Activated naive CD4-positive, alpha-beta T cell treated with anti-CD3 and anti-CD28 coated beads for 36 hours (primary cell): ENCODE data around the gene DROSHA. TPM values are rescaled to one million over a fixed set of nuclear protein-coding genes. Genes with fewer than 3 reads are reported as not detected.

Source experiments
- CTCF ChIA-PET: fragments of 350-600 bp; sonication (Branson Sonifier 250); formaldehyde crosslinking; loops from one replicate; lab custom pipeline; 2021; ENCODE audit warnings: antibody characterized with exemption; lab: Charles Lee
- DNase-seq: peaks from one replicate; pipeline ENCODE4 v3.0.0-alpha.2; 2020
- H3K27ac Mint-ChIP-seq: one replicate; pipeline ENCODE4 v1.8.0; 2021; ENCODE audit warnings: mild to moderate bottlenecking, mixed read lengths
- H3K27me3 Mint-ChIP-seq: one replicate; pipeline ENCODE4 v1.8.0; 2021; ENCODE audit warnings: low read depth, mixed read lengths
- H3K36me3 Mint-ChIP-seq: one replicate; pipeline ENCODE4 v1.8.0; 2021; ENCODE audit warnings: low read depth, mixed read lengths
- H3K4me1 Mint-ChIP-seq: one replicate; pipeline ENCODE4 v1.8.0; 2021; ENCODE audit warnings: low read depth, mixed read lengths
- H3K4me3 Mint-ChIP-seq: one replicate; pipeline ENCODE4 v1.8.0; 2021; ENCODE audit warnings: mild to moderate bottlenecking, moderate library complexity, mixed read lengths
- H3K9me3 Mint-ChIP-seq: one replicate; pipeline ENCODE4 v1.8.0; 2021; ENCODE audit warnings: mixed read lengths
- intact Hi-C: fragments of 100-400 bp; cut with micrococcal nuclease; formaldehyde crosslinking; loops from one replicate; pipeline ENCODE4 v1.15.1; 2023
- total RNA-seq, 2 experiments: library from RNA; stranded (reverse); gene quantifications; one replicate each; pipeline ENCODE4 v1.2.3, GENCODE V29; 2021

Gene DROSHA
- total RNA-seq, 2 experiments from 2014 or later: 60.7 to 60.9 TPM

GRCh38 chr5:31477971-31478370 lies 53.9 kb downstream of the DROSHA start:
- H3K36me3 Mint-ChIP-seq: peaks cover 38% of the 10 kb centered on the region

GRCh38 chr5:31477516-31477915 lies 54.4 kb downstream of the DROSHA start:
- Mint-ChIP-seq H3K9me3 (no peaks in the 10 kb centered on the region), H3K4me1 (no peaks in the 10 kb centered on the region), H3K27me3 (no peaks in the 10 kb centered on the region), H3K36me3 (peaks cover 39% of the 10 kb centered on the region), H3K27ac (no peak overlapping the region), H3K4me3 (no peak overlapping the region)
- CTCF ChIA-PET: no interaction called here
- no peak for DNase-seq
- intact Hi-C loops: no loop called here

More at GRCh38 chr5:31477971-31478370, 53.9 kb downstream of the DROSHA start:
- intact Hi-C loops: no loop called here
- H3K27ac Mint-ChIP-seq: no peak overlapping the region
- H3K9me3 Mint-ChIP-seq: no peaks in the 10 kb centered on the region
- no peak overlapping the region for H3K4me3 Mint-ChIP-seq
- H3K27me3 Mint-ChIP-seq: no peaks in the 10 kb centered on the region
- no peaks in the 10 kb centered on the region for H3K4me1 Mint-ChIP-seq
- no peak for DNase-seq
- CTCF ChIA-PET: no interaction called here

- intact Hi-C loops: no loop called here
- no peak overlapping the region for H3K27ac Mint-ChIP-seq
- no peak overlapping the region for H3K4me3 Mint-ChIP-seq
- no peaks in the 10 kb centered on the region for H3K4me1 Mint-ChIP-seq
- CTCF ChIA-PET: no interaction called here
- no peaks in the 10 kb centered on the region for H3K27me3 Mint-ChIP-seq
- peaks cover 37% of the 10 kb centered on the region for H3K36me3 Mint-ChIP-seq
- no peaks in the 10 kb centered on the region for H3K9me3 Mint-ChIP-seq
- no peak for DNase-seq
These were observed 55.2 kb downstream of the DROSHA start for GRCh38 chr5:31476738-31477141.

- Mint-ChIP-seq H3K9me3 (no peaks in the 10 kb centered on the region), H3K36me3 (peaks cover 51% of the 10 kb centered on the region), H3K4me3 (no peak overlapping the region), H3K27me3 (no peaks in the 10 kb centered on the region), H3K27ac (no peak overlapping the region), H3K4me1 (no peaks in the 10 kb centered on the region)
- CTCF ChIA-PET: no interaction called here
- intact Hi-C loops: no loop called here
- DNase-seq: no peak
These were observed 60.0 kb downstream of the DROSHA start for GRCh38 chr5:31471916-31472315.

GRCh38 chr5:31471040-31471439 lies 60.9 kb downstream of the DROSHA start:
- H3K4me3 Mint-ChIP-seq: no peak overlapping the region
- intact Hi-C loops: no loop called here
- no peaks in the 10 kb centered on the region for H3K4me1 Mint-ChIP-seq
- DNase-seq: no peak
- H3K27me3 Mint-ChIP-seq: no peaks in the 10 kb centered on the region
- no peak overlapping the region for H3K27ac Mint-ChIP-seq
- H3K9me3 Mint-ChIP-seq: no peaks in the 10 kb centered on the region
- CTCF ChIA-PET: no interaction called here
- H3K36me3 Mint-ChIP-seq: peaks cover 53% of the 10 kb centered on the region

GRCh38 chr5:31470608-31471007 lies 61.3 kb downstream of the DROSHA start:
- intact Hi-C loops: no loop called here
- no peak overlapping the region for H3K27ac Mint-ChIP-seq
- no peaks in the 10 kb centered on the region for H3K4me1 Mint-ChIP-seq
- CTCF ChIA-PET: no interaction called here
- no peak for DNase-seq
- H3K4me3 Mint-ChIP-seq: no peak overlapping the region
- no peaks in the 10 kb centered on the region for H3K27me3 Mint-ChIP-seq
- peaks cover 1% of the 10 kb centered on the region for H3K9me3 Mint-ChIP-seq
- H3K36me3 Mint-ChIP-seq: peaks cover 54% of the 10 kb centered on the region

- Mint-ChIP-seq H3K27me3 (no peaks in the 10 kb centered on the region), H3K4me3 (no peak overlapping the region), H3K9me3 (peaks cover 5% of the 10 kb centered on the region), H3K4me1 (no peaks in the 10 kb centered on the region), H3K36me3 (peaks cover 57% of the 10 kb centered on the region), H3K27ac (no peak overlapping the region)
- no peak for DNase-seq
- intact Hi-C loops: no loop called here
- CTCF ChIA-PET: no interaction called here
These were observed 62.0 kb downstream of the DROSHA start for GRCh38 chr5:31469886-31470285.

- no peaks in the 10 kb centered on the region for H3K27me3 Mint-ChIP-seq
- CTCF ChIA-PET: no interaction called here
- intact Hi-C loops: no loop called here
- H3K27ac Mint-ChIP-seq: no peak overlapping the region
- no peak for DNase-seq
- H3K9me3 Mint-ChIP-seq: peaks cover 6% of the 10 kb centered on the region
- no peaks in the 10 kb centered on the region for H3K4me1 Mint-ChIP-seq
- H3K4me3 Mint-ChIP-seq: no peak overlapping the region
- peaks cover 61% of the 10 kb centered on the region for H3K36me3 Mint-ChIP-seq
These were observed 62.4 kb downstream of the DROSHA start for GRCh38 chr5:31469466-31469865.

GRCh38 chr5:31465291-31465690 lies 66.6 kb downstream of the DROSHA start:
- H3K9me3 Mint-ChIP-seq: peaks cover 20% of the 10 kb centered on the region
- H3K36me3 Mint-ChIP-seq: peaks cover 85% of the 10 kb centered on the region
- H3K27ac Mint-ChIP-seq: no peak overlapping the region
- intact Hi-C loops: no loop called here
- CTCF ChIA-PET: no interaction called here
- no peaks in the 10 kb centered on the region for H3K27me3 Mint-ChIP-seq
- DNase-seq: no peak
- H3K4me1 Mint-ChIP-seq: no peaks in the 10 kb centered on the region
- H3K4me3 Mint-ChIP-seq: no peak overlapping the region

GRCh38 chr5:31464081-31464480 lies 67.8 kb downstream of the DROSHA start:
- CTCF ChIA-PET: no interaction called here
- no peaks in the 10 kb centered on the region for H3K27me3 Mint-ChIP-seq
- peaks cover 27% of the 10 kb centered on the region for H3K9me3 Mint-ChIP-seq
- no peak overlapping the region for H3K4me3 Mint-ChIP-seq
- DNase-seq: no peak
- H3K27ac Mint-ChIP-seq: no peak overlapping the region
- no peaks in the 10 kb centered on the region for H3K4me1 Mint-ChIP-seq
- intact Hi-C loops: no loop called here
- H3K36me3 Mint-ChIP-seq: peaks cover 87% of the 10 kb centered on the region

- Mint-ChIP-seq H3K4me1 (no peaks in the 10 kb centered on the region), H3K36me3 (peaks cover 85% of the 10 kb centered on the region), H3K9me3 (peaks cover 27% of the 10 kb centered on the region), H3K27me3 (no peaks in the 10 kb centered on the region), H3K27ac (no peak overlapping the region), H3K4me3 (no peak overlapping the region)
- no peak for DNase-seq
- intact Hi-C loops: no loop called here
- CTCF ChIA-PET: no interaction called here
These were observed 68.5 kb downstream of the DROSHA start for GRCh38 chr5:31463351-31463750.

GRCh38 chr5:31459594-31459993 lies 72.3 kb downstream of the DROSHA start:
- CTCF ChIA-PET: no interaction called here
- H3K9me3 Mint-ChIP-seq: peaks cover 34% of the 10 kb centered on the region
- intact Hi-C loops: no loop called here
- no peak overlapping the region for H3K4me3 Mint-ChIP-seq
- no peak for DNase-seq
- no peaks in the 10 kb centered on the region for H3K27me3 Mint-ChIP-seq
- H3K27ac Mint-ChIP-seq: no peak overlapping the region
- peaks cover 84% of the 10 kb centered on the region for H3K36me3 Mint-ChIP-seq
- H3K4me1 Mint-ChIP-seq: no peaks in the 10 kb centered on the region

- no peaks in the 10 kb centered on the region for H3K27me3 Mint-ChIP-seq
- intact Hi-C loops: no loop called here
- CTCF ChIA-PET: no interaction called here
These were observed 76.7 kb downstream of the DROSHA start for GRCh38 chr5:31455172-31455571.

GRCh38 chr5:31453522-31453921 lies 78.4 kb downstream of the DROSHA start:
- H3K36me3 Mint-ChIP-seq: peaks cover 75% of the 10 kb centered on the region

More at GRCh38 chr5:31455172-31455571, 76.7 kb downstream of the DROSHA start:
- Mint-ChIP-seq H3K9me3 (peaks cover 21% of the 10 kb centered on the region), H3K27ac (no peak overlapping the region), H3K36me3 (peaks cover 71% of the 10 kb centered on the region), H3K4me1 (no peaks in the 10 kb centered on the region), H3K4me3 (no peak overlapping the region)
- no peak for DNase-seq

More at GRCh38 chr5:31453522-31453921, 78.4 kb downstream of the DROSHA start:
- no peak for DNase-seq
- H3K27me3 Mint-ChIP-seq: no peaks in the 10 kb centered on the region
- H3K27ac Mint-ChIP-seq: no peak overlapping the region
- intact Hi-C loops: no loop called here
- H3K4me3 Mint-ChIP-seq: no peak overlapping the region
- CTCF ChIA-PET: interaction anchor here (0.6 kb wide), 1 partner anchor 320 kb away, joined by 4 read pairs; no protein-coding TSS in a partner anchor
- H3K4me1 Mint-ChIP-seq: no peaks in the 10 kb centered on the region
- peaks cover 14% of the 10 kb centered on the region for H3K9me3 Mint-ChIP-seq
